Measurements from ENCODE around the gene TRAPPC6A. TPM values are rescaled to one million over a fixed set of nuclear protein-coding genes. Genes with fewer than 3 reads are reported as not detected.

The TRAPPC6A gene
- total RNA-seq, 1 experiment from 2014 or later = 18.3 TPM

- Histone ChIP-seq H3K36me3 (ENCODE audit: low read depth, low read length) (no peaks in the 10 kb centered on the region), H2AFZ (ENCODE audit: low read length) (no peak overlapping the region), H3K27ac (ENCODE audit: low read length) (no peak overlapping the region), H3K4me1 (ENCODE audit: insufficient read depth, low read length) (peaks cover 9% of the 10 kb centered on the region; the same call in 1 of the 2 replicates), H3K9me2 (replicated peaks; ENCODE audit: low read length) (no peaks in the 10 kb centered on the region), H3K79me2 (ENCODE audit: low read length) (no peaks in the 10 kb centered on the region), H4K20me1 (ENCODE audit: low read length) (no peaks in the 10 kb centered on the region), H3K9ac (ENCODE audit: low read length) (no peak overlapping the region), H3K4me2 (ENCODE audit: low read length) (no peak overlapping the region), H3K27me3 (ENCODE audit: low read length) (no peaks in the 10 kb centered on the region), H3K4me3 (ENCODE audit: low read length) (no peak overlapping the region), H3F3A (ENCODE audit: low read length, unreplicated experiment) (no peaks in the 10 kb centered on the region), H3K9me3 (ENCODE audit: low read length) (no peaks in the 10 kb centered on the region)
- no TSS peak for BruUV-seq (replicated peaks)
- ChIA-PET CTCF (interaction anchor here (1.2 kb wide), 1 partner anchor 59 kb away, joined by 10 read pairs; no protein-coding TSS in a partner anchor), POLR2A (ENCODE audit: unreplicated experiment) (no interaction called here)
- intact Hi-C loops (cut with micrococcal nuclease) = no loop called here
- no peak for DNase-seq
- no peak for TF ChIP-seq EZH2 (IDR thresholded peaks at IDR 0.05; ENCODE audit: low read length, unreplicated experiment)
- TF ChIP-seq, protein P1, sequence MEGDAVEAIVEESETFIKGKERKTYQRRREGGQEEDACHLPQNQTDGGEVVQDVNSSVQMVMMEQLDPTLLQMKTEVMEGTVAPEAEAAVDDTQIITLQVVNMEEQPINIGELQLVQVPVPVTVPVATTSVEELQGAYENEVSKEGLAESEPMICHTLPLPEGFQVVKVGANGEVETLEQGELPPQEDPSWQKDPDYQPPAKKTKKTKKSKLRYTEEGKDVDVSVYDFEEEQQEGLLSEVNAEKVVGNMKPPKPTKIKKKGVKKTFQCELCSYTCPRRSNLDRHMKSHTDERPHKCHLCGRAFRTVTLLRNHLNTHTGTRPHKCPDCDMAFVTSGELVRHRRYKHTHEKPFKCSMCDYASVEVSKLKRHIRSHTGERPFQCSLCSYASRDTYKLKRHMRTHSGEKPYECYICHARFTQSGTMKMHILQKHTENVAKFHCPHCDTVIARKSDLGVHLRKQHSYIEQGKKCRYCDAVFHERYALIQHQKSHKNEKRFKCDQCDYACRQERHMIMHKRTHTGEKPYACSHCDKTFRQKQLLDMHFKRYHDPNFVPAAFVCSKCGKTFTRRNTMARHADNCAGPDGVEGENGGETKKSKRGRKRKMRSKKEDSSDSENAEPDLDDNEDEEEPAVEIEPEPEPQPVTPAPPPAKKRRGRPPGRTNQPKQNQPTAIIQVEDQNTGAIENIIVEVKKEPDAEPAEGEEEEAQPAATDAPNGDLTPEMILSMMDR (conservative IDR thresholded peaks at IDR 0.05; ENCODE audit: low read depth, low read length) = no peak
- no peak for TF ChIP-seq EZH2phosphoT487 (IDR thresholded peaks at IDR 0.05; ENCODE audit: borderline replicate concordance, low read length)
- ATAC-seq = no peak
Measured at GRCh38 chr19:45150180-45150579, 27.9 kb downstream of the TRAPPC6A start.

- Histone ChIP-seq H3K9me2 (replicated peaks; ENCODE audit: low read length) (no peaks in the 10 kb centered on the region), H3K36me3 (ENCODE audit: low read depth, low read length) (no peaks in the 10 kb centered on the region), H4K20me1 (ENCODE audit: low read length) (no peaks in the 10 kb centered on the region), H3K9me3 (ENCODE audit: low read length) (no peaks in the 10 kb centered on the region), H3K9ac (ENCODE audit: low read length) (no peak overlapping the region), H3K79me2 (ENCODE audit: low read length) (no peaks in the 10 kb centered on the region), H2AFZ (ENCODE audit: low read length) (no peak overlapping the region), H3K4me2 (ENCODE audit: low read length) (no peak overlapping the region), H3F3A (ENCODE audit: low read length, unreplicated experiment) (no peaks in the 10 kb centered on the region), H3K27me3 (ENCODE audit: low read length) (no peaks in the 10 kb centered on the region), H3K27ac (ENCODE audit: low read length) (no peak overlapping the region), H3K4me3 (ENCODE audit: low read length) (no peak overlapping the region), H3K4me1 (ENCODE audit: insufficient read depth, low read length) (peaks cover 5% of the 10 kb centered on the region; the same call in 1 of the 2 replicates)
- DNase-seq (no peak), ATAC-seq (no peak)
- intact Hi-C loops (cut with micrococcal nuclease) = no loop called here
- ChIA-PET CTCF (no interaction called here), POLR2A (ENCODE audit: unreplicated experiment) (interaction anchor here (0.5 kb wide), 1 partner anchor 30 kb away, joined by 3 read pairs; the partner anchor contains the start of gene BLOC1S3)
- BruUV-seq (replicated peaks) = no TSS peak
- no peak for TF ChIP-seq EZH2 (IDR thresholded peaks at IDR 0.05; ENCODE audit: low read length, unreplicated experiment)
- TF ChIP-seq EZH2phosphoT487 (IDR thresholded peaks at IDR 0.05; ENCODE audit: borderline replicate concordance, low read length) = no peak
- TF ChIP-seq, protein P1 (conservative IDR thresholded peaks at IDR 0.05; ENCODE audit: low read depth, low read length) = no peak
Measured at GRCh38 chr19:45149129-45149528, 28.9 kb downstream of the TRAPPC6A start.

GRCh38 chr19:45147835-45148676, 30.0 kb downstream of the TRAPPC6A start:
- CTCF ChIA-PET = no interaction called here
- H3K4me3 ChIP-seq (ENCODE audit: low read length) = no peak overlapping the region
- POLR2A ChIA-PET (ENCODE audit: unreplicated experiment) = no interaction called here
- H3K27me3 ChIP-seq (ENCODE audit: low read length) = no peaks in the 10 kb centered on the region
- H2AFZ ChIP-seq (ENCODE audit: low read length) = no peak overlapping the region
- no peaks in the 10 kb centered on the region for H3K36me3 ChIP-seq (ENCODE audit: low read depth, low read length)
- H3F3A ChIP-seq (ENCODE audit: low read length, unreplicated experiment) = no peaks in the 10 kb centered on the region
- DNase-seq = no peak
- no peaks in the 10 kb centered on the region for H4K20me1 ChIP-seq (ENCODE audit: low read length)
- intact Hi-C loops (cut with micrococcal nuclease) = no loop called here
- H3K79me2 ChIP-seq (ENCODE audit: low read length) = no peaks in the 10 kb centered on the region
- H3K27ac ChIP-seq (ENCODE audit: low read length) = no peak overlapping the region
- no peak overlapping the region for H3K9ac ChIP-seq (ENCODE audit: low read length)
- no peaks in the 10 kb centered on the region for H3K9me3 ChIP-seq (ENCODE audit: low read length)
- H3K9me2 ChIP-seq (replicated peaks; ENCODE audit: low read length) = no peaks in the 10 kb centered on the region
- peaks cover 4% of the 10 kb centered on the region; the same call in 1 of the 2 replicates for H3K4me1 ChIP-seq (ENCODE audit: insufficient read depth, low read length)
- no peak for ATAC-seq
- H3K4me2 ChIP-seq (ENCODE audit: low read length) = no peak overlapping the region
- BruUV-seq (replicated peaks) = no TSS peak
- TF ChIP-seq EZH2phosphoT487 (IDR thresholded peaks at IDR 0.05; ENCODE audit: borderline replicate concordance, low read length) = no peak
- TF ChIP-seq, protein P1 (conservative IDR thresholded peaks at IDR 0.05; ENCODE audit: low read depth, low read length) = no peak
- no peak for TF ChIP-seq EZH2 (IDR thresholded peaks at IDR 0.05; ENCODE audit: low read length, unreplicated experiment)
